Lower leg skin (tissue), 4 donors: ENCODE measurements around the gene ZNF619. TPM values are rescaled to one million over a fixed set of nuclear protein-coding genes. Genes with fewer than 3 reads are reported as not detected.

Experiments
- DNase-seq, 2 donors: peaks; one replicate each; pipeline ENCODE4 v3.0.0-alpha.2; 2019; ENCODE audit warnings: low spot score in 2 of 2
- H3K4me3 ChIP-seq: fragments of 200-600 bp; sonication (generic); 2 replicates; pipeline ENCODE4 v1.5.1; 2017; ENCODE audit warnings: mild to moderate bottlenecking, low read depth; ENCODE audit not compliant: poor library complexity, severe bottlenecking
- CTCF ChIP-seq, 3 donors: fragments of 450-650 bp; IDR thresholded peaks; one replicate each; pipeline ENCODE4 v1.5.1; 2016; ENCODE audit warnings: antibody characterized with exemption in 3 of 3, mild to moderate bottlenecking in 3 of 3, moderate library complexity in 2 of 3
- POLR2A ChIP-seq, 2 donors: fragments of 450-650 bp; IDR thresholded peaks; one replicate each; pipeline ENCODE4 v1.6.1; 2016 to 2017; ENCODE audit warnings: antibody characterized with exemption in 2 of 2, mild to moderate bottlenecking in 1 of 2, moderate library complexity in 1 of 2
- WGBS, 2 donors: methylation state at CpG; one replicate each; pipeline ENCODE4 v1.1.5; 2018; 5-methylcytosine and 5-hydroxymethylcytosine counted together
- intact Hi-C: fragments of 100-400 bp; cut with DNase I; formaldehyde crosslinking; loops from one replicate; pipeline ENCODE4 v1.15.0; 2023; ENCODE audit warnings: low total_unique reads
- total RNA-seq, 4 donors: library from RNA; depleted of rRNA; stranded (reverse); fragments of >200 nt; gene quantifications; one replicate each; pipeline ENCODE4 v1.1.0, GENCODE V29; 2016

Gene ZNF619
- total RNA-seq: 1 to 10 TPM; 4.0 to 6.0 (median 5.2) TPM

DNA sequence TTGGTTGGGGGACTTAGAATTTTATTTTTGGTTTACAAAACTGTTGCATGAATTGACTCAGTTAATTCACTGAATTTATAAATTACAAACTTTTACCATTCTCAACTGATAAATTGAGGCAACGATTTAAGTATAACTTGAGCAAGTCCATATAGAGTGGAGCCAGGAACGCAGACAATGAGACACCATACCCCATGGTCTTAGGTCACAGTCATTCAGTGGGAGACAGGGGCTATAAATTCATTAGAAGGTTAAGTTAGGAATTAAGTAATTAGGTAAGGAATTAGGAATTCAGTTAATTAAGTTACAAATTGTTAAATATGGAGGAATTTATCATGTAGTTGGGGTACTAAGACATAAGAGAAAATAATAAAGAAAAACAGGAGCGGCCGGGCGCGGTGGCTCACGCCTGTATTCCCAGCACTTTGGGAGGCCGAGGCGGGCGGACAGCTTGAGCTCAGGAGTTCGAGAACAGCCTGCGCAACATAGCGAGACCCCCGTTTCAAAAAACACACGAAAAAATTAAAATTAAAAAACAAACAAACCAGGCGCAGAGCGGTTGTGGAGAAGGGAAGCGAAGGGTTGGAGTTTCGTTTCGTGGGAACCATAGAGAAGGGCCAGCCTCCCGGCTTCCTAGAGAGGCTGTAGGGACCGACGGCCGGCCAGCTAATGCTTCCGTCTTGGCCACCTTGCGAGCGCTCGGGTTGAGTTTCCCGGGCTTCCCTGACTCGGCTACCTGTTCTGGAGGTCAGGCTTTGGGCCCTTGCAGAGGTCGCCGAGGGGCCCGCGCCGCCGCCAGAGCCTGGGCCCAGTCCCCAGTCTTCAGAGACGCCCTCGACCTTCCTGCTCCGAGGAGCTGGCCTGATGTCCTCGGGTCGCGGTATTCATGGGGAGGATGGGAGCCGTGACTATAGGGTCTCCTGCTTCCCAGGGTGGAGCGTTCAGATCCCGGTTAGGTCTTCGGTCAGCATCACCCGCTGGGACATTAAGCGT lies at the start of gene ZNF619:
TSS of gene ZNF619 (plus strand) at position 645 of the 993 bp plus-strand sequence. CDS start 858 bp downstream, outside the sequence.
- intact Hi-C loops: no loop called here
- 10 to 11% methylated on average over 48 of the region's 48 CpGs for WGBS, 2 donors
- H3K4me3 ChIP-seq: peak within 1 kb of the TSS; percentile 82
- no peak for TF ChIP-seq POLR2A (IDR thresholded peaks at IDR 0.05)
- TF ChIP-seq CTCF (IDR thresholded peaks at IDR 0.05): no peak
- peak; percentile 61 to 93 for DNase-seq

- 88 to 100% methylated on average over 2 of the region's 2 CpGs for WGBS, 2 donors
- intact Hi-C loops: no loop called here
These were observed 44.1 kb upstream of the ZNF619 start for GRCh38 chr3:40432793-40433192.

DNA sequence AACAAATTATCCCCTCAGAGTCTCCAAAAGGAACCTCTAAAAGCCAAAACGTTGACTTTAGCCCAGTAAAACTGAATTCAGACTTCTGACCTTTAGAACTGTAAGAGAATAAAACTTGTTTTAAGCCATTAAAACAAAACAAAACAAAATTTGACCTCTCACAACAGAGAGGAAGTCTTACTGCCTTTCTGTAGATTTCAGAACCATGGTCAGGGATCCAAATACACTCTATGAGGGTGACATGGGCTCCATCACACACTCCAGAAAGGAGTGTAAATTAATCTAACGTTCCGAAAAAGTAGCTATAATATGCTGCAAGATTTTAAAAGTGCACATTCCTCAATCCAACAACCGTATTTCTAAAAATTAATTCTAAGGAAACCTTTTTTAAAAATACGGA lies 39.0 kb upstream of the ZNF619 start:
- WGBS, 2 donors: 79 to 80% methylated on average over 5 of the region's 5 CpGs
- TF ChIP-seq POLR2A (IDR thresholded peaks at IDR 0.05) (no peak), CTCF (IDR thresholded peaks at IDR 0.05) (no peak)
- no peak overlapping the region for H3K4me3 ChIP-seq
- intact Hi-C loops: no loop called here
- no peak for DNase-seq

More at GRCh38 chr3:40432793-40433192, 44.1 kb upstream of the ZNF619 start:
- no peak for DNase-seq
- TF ChIP-seq CTCF (IDR thresholded peaks at IDR 0.05) (no peak), POLR2A (IDR thresholded peaks at IDR 0.05) (no peak)
- H3K4me3 ChIP-seq: no peak overlapping the region

- DNase-seq: no peak
- intact Hi-C loops: no loop called here
- 93% methylated on average over 8 to 9 of the region's 9 CpGs for WGBS, 2 donors
- TF ChIP-seq CTCF (IDR thresholded peaks at IDR 0.05) (no peak), POLR2A (IDR thresholded peaks at IDR 0.05) (no peak)
- no peak overlapping the region for H3K4me3 ChIP-seq
These were observed 31.9 kb upstream of the ZNF619 start for GRCh38 chr3:40445062-40445461.

- WGBS, 2 donors: 56 to 77% methylated on average over 4 of the region's 4 CpGs
These were observed 31.0 kb upstream of the ZNF619 start for GRCh38 chr3:40445880-40446279.

More at GRCh38 chr3:40445880-40446279, 31.0 kb upstream of the ZNF619 start:
- intact Hi-C loops: no loop called here
- H3K4me3 ChIP-seq: no peak overlapping the region
- TF ChIP-seq POLR2A (IDR thresholded peaks at IDR 0.05) (no peak), CTCF (IDR thresholded peaks at IDR 0.05) (no peak)
- no peak for DNase-seq
